Measurements from ENCODE around the gene PSMC3.
A peak's percentile ranks its signal among the peaks of the same experiment; 100 is the strongest.

Gene PSMC3

GRCh38 chr11:47426062-47426956 lies at the start of gene PSMC3:
Gene PSMC3 (minus strand): TSS chr11:47426439. CDS start chr11:47426279, 160 bp downstream.
- DNase-seq (ENCODE audit: low read depth in 2 of 2), result peak; percentile 96 to 98

DNA sequence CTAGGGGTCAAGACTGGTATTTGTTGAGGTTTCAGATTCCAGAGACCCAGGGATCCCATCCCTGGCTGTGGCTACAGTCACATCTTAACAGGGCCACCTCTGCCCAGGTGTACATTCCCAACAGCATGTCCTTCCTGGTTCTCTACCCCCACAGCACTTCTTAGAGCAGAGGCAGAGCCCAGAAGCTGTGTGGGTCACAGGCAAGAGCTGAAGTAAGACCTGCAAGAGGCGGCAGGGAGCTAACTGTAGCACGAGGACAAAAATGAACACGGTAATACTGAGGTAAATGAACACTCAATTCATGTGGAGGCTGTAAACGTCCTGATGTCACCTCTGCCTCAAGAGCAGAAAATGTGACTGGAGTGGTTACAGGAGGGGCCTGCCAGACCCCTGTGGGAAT lies 44.4 kb upstream of the PSMC3 start:
- no peak for DNase-seq (ENCODE audit: low read depth in 2 of 2)

DNA sequence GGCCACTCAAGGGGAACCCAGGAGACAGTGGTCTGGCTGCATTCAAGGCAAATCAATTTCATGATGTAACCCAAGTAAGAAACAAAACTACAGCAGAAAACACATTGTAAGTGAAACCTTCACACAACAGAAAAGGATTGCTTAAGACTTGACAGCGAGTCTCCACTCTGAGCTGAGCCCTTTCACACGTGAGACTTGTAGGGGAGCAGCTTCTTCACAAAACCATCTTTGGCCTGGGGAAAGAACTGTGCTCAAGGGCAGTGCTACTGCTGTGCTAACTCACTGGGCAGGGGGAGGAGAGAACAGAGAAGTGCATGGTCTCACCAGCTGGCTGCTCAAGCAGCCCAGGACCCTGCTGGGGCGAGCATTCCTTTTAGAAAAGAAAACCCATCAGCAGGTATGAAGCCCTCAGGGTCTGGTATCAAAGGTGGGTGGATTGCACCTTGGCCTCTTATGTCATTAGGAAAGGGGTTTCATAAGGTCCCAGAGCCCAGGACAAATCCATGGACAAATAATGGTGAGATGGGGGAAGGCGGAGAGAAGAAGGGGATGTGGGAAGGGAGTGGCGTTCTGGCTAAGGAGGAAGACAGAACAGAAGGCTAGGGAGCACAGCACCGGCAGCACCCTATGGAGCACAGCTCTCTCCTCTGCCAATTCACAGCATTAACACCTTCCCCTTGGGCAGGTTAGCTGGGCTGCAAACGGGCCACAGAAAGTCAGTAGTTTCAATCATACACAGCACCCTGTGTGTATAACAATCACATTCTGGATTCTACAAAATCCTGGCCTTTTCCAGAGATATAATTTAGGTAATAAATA lies 43.3 kb upstream of the PSMC3 start:
- no peak for DNase-seq (ENCODE audit: low read depth in 2 of 2)

- DNase-seq (ENCODE audit: low read depth in 2 of 2), result no peak
Observed at GRCh38 chr11:47468598-47469214, 42.5 kb upstream of the PSMC3 start.

DNA sequence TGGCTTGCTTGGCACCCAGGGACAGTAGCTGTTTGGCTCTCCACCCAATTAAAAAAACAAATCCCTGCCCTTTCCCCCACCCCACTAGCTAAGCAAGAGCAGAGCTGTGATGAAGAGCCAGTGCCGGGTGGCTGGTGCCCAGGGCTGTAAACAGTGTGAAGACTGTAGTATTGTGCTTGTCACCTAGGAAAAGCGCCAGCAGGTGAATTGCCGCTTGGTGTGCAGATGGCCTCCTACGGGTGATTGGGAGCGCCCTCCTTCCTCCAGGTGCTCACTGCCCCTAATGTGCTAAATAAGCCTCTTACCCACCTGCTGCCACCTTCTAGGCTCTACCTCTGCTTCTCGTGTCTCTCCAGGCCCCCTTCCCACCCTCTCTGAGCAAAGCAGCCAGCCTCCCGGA lies 41.1 kb upstream of the PSMC3 start:
- no peak for DNase-seq (ENCODE audit: low read depth in 2 of 2)

DNA sequence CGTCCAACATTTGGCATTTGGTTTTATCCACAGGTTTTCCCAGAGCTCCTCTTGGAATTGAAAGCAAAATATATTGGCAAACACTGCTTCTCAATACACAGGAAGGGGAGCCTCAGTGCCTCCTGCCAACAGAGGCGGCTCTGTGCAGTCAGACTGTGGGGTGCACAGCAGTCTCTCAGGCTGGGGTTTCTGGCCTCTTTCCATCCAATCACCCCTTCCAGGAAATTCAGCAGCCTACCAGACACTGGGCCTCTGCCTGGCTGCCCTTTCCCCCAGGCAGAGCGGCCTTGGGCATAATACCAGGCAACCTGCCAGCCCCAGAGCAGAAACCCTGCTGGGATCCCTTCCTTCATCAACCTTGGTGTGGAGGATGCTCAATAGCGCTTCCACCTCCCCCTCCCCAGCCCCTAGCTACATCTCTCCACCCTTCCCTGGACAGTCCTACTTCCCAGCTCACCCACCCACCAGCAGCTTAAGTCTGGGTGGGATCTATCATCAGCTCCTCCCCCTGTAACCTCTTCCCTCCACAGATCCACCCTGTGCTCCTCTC lies 40.5 kb upstream of the PSMC3 start:
- DNase-seq (ENCODE audit: low read depth in 2 of 2), result no peak

- no peak for DNase-seq (ENCODE audit: low read depth in 2 of 2)
Observed at GRCh38 chr11:47466201-47466600, 40.0 kb upstream of the PSMC3 start.

GRCh38 chr11:47464483-47464882 lies 38.2 kb upstream of the PSMC3 start:
- no peak for DNase-seq (ENCODE audit: low read depth in 2 of 2)

DNA sequence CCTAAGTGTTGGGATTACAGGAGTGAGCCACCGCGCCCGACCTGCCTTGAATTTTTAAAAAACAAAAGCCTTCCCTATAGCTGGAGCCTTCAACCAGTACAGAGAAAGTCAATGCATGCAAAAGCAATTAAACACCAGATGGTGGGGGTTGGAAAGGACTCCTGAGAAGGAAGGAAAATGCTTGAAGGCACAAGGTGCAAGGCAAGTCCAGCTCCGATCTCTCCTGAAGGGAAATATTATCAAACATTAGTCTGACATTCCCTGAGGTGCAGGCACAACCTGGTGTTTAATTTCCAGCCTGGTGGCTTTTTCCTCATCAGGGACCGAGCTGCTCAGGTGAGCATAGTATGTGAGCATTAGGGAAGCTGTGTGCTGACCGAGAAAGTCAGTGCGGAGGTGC lies 35.6 kb upstream of the PSMC3 start:
- no peak for DNase-seq (ENCODE audit: low read depth in 2 of 2)

GRCh38 chr11:47460571-47461235 lies 34.5 kb upstream of the PSMC3 start:
- DNase-seq (ENCODE audit: low read depth in 2 of 2), result no peak

DNA sequence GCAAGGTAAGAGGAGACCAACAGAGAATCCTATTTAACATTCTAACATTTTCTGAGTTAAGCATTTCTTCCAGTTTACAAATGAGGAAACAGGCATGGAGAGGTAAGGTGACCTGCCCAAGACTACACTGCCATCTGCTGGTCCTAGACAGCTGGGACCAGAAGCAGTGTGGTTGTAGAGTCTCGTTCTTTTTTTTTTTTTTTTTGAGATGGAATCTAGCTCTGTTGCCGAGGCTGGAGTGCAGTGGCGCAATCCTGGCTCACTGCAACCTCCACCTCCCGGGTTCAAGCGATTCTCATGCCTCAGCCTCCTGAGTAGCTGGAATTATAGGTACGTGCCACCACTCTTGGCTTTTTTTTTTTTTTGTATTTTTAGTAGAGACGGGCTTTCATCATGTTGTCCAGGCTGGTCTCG lies 28.0 kb upstream of the PSMC3 start:
- DNase-seq (ENCODE audit: low read depth in 2 of 2), result peak; percentile 27 to 28

- no peak for DNase-seq (ENCODE audit: low read depth in 2 of 2)
Observed at GRCh38 chr11:47453365-47453764, 27.1 kb upstream of the PSMC3 start.

DNA sequence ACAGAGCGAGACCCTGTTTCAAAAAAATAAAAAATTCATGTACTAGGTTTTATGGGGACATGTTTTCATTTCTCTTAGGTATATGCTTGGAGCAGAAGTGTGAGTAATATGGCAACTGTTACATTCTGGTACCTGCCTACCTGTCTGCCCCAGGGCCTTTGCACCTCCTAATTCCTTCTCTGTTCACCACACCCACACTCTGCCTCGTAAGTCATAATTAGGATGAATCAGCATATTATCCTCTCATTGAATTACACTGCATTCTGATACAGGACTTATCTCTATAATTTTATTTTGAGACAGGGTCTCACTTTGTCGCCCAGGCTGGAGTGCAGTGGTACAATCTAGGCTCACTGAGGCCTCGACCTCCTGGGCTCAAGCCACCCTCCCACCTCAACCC lies 25.8 kb upstream of the PSMC3 start:
- DNase-seq (ENCODE audit: low read depth in 2 of 2), result no peak

DNA sequence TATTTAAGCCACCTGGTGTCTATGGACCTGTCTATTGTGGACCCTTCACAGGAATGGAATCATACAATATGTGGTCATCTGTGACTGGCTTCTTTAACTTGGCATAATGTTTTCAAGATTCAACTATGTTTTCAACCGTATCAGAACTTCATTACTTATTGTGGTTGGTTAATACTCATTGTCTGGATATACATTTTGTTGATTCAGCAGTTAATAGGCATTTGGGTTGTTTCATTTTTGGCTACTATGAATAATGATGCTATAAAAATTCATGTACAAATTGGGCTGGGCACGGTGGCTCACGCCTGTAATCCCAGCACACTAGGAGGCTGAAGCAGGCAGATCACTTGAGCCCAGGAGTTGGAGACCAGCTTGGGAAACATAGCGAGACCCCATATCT lies 25.2 kb upstream of the PSMC3 start:
- DNase-seq (ENCODE audit: low read depth in 2 of 2), result no peak

- DNase-seq (ENCODE audit: low read depth in 2 of 2), result no peak
Observed at GRCh38 chr11:47449541-47449940, 23.3 kb upstream of the PSMC3 start.

GRCh38 chr11:47448566-47449427 lies 22.6 kb upstream of the PSMC3 start, which contains the start of gene RAPSN:
Gene RAPSN (minus strand): TSS chr11:47449136. CDS start chr11:47448964, 172 bp downstream.
- DNase-seq (ENCODE audit: low read depth in 2 of 2), result no peak

DNA sequence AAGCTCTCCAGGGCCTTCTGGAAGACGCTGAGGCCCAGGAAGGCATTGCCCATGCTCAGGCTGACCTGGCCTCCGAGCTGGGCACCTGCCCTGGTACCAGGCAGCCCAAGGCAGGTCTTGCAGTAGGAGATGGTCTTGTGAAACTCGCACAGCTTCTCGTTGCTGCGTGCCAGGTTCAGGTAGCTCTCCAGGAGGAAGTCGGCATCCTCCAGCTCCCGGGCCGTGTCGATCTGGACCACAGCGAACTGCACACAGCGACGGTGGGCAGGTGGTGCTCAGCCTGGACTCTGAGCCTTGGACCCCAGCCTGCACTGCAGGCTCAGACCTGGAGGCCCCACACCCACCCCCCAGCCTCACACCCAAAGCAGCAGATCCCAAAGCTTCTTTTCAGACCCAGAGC lies 21.7 kb upstream of the PSMC3 start:
- no peak for DNase-seq (ENCODE audit: low read depth in 2 of 2)

GRCh38 chr11:47446833-47447232 lies 20.6 kb upstream of the PSMC3 start:
- no peak for DNase-seq (ENCODE audit: low read depth in 2 of 2)

DNA sequence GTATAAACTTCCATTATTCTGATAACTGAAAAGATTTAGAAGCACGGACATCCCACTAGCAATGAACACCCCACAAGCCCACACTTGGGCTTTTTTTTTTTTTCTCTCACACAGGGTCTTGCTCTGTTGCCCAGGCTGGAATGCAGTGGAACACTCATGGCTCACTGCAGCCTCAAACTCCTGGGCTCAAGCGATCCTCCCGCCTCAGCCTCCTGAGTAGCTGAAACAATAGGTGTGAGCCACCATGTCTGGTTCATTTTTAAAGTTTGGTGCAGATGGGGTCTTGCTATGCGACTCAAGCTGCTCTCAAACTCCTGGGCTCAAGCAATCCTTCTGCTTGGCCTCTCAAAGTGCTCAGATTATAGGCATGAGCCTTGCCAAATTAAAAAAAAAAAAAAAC lies 19.6 kb upstream of the PSMC3 start:
- no peak for DNase-seq (ENCODE audit: low read depth in 2 of 2)

DNA sequence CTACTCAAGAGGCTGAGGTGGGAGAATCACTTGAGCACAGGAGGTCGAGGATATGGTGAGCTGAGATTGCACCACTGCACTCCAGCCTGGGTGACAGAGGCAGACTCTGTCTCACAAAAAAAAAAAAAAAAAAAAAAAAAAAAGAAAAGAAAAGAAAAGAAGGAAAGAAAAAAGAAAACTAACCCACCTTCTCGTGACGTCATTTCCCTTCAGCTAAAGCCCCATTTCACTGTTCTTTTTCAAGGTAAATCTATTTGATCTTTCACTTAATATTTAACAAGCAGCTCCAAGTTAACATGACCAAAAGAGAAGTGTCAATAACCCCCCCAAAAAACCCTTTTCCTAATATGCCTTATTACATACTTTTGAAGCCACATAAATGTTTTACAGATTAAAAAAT lies 17.6 kb upstream of the PSMC3 start:
- no peak for DNase-seq (ENCODE audit: low read depth in 2 of 2)

Measured in stimulated activated CD4-positive, alpha-beta T cell treated with anti-CD3 and anti-CD28 coated beads, Interleukin-1b, Interleukin-23, amount 100 ng/mL, for 1 hour (primary cell).